ENCODE measurements around the gene TMTC2.

The TMTC2 gene

DNA sequence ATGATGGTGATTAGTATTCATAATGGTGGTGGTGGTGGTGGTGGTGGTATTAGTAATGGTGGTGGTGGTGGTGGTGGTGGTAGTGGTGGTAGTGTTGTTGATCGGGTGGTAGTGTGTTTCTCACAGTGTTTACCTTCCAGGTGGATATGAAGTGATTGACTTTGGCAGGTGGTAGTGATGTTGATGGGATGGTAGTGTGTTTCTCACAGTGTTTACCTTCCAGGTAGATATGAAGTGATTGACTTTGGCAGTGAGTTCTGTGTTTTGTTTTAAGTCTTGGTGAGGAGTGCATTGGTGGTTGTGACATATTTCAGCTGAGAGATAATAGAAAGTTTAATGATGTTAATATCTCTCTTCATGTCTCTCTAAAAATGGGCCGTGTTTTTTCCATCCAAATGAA lies 189.4 kb downstream of the TMTC2 start:
- Histone ChIP-seq H3K4me3 (ENCODE audit: low read depth, low read length) (no peak overlapping the region), H3K9me3 (ENCODE audit: control insufficient read depth, insufficient read depth, low read depth, low read length) (no peaks in the 10 kb centered on the region), H3K36me3 (ENCODE audit: control insufficient read depth in 2 of 2, insufficient read depth in 1 of 2, low read length in 2 of 2) (no peaks in the 10 kb centered on the region), H3K4me1 (ENCODE audit: control insufficient read depth, insufficient read depth, low read length) (peaks cover 36% of the 10 kb centered on the region), H3K27ac (ENCODE audit: extremely low read depth, low read depth, low read length) (no peak overlapping the region)
- no peak for TF ChIP-seq ZNF654 (tag by site-specific recombination; IDR thresholded peaks at IDR 0.05; ENCODE audit: low read depth)
- TF ChIP-seq, protein P1, sequence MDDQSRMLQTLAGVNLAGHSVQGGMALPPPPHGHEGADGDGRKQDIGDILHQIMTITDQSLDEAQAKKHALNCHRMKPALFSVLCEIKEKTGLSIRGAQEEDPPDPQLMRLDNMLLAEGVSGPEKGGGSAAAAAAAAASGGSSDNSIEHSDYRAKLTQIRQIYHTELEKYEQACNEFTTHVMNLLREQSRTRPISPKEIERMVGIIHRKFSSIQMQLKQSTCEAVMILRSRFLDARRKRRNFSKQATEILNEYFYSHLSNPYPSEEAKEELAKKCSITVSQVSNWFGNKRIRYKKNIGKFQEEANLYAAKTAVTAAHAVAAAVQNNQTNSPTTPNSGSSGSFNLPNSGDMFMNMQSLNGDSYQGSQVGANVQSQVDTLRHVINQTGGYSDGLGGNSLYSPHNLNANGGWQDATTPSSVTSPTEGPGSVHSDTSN (CRISPR knock-in tag; IDR thresholded peaks at IDR 0.05): no peak
- TF ChIP-seq ZNF707 (tag by site-specific recombination; IDR thresholded peaks at IDR 0.05): no peak
- TF ChIP-seq ZNF19 (tag by site-specific recombination; IDR thresholded peaks at IDR 0.05; ENCODE audit: low read depth): no peak
- ChIA-PET POLR2A (interaction anchor here (1.1 kb wide), 1 partner anchor 10 kb away, joined by 4 read pairs; no protein-coding TSS in a partner anchor), CTCF (interaction anchor here (0.6 kb wide), 1 partner anchor 253 kb away, joined by 3 read pairs; no protein-coding TSS in a partner anchor)

GRCh38 chr12:82877963-82878362 lies 191.3 kb downstream of the TMTC2 start:
- no peaks in the 10 kb centered on the region for H3K9me3 ChIP-seq (ENCODE audit: control insufficient read depth, insufficient read depth, low read depth, low read length)
- no peak overlapping the region for H3K4me3 ChIP-seq (ENCODE audit: low read depth, low read length)
- no peak overlapping the region for H3K27ac ChIP-seq (ENCODE audit: extremely low read depth, low read depth, low read length)
- H3K4me1 ChIP-seq (ENCODE audit: control insufficient read depth, insufficient read depth, low read length): peaks cover 31% of the 10 kb centered on the region
- ChIA-PET POLR2A (no interaction called here), CTCF (interaction anchor here (1.1 to 1.5 kb wide), 2 partner anchors 192 to 520 kb away, joined by 3 to 5 read pairs; partner anchors contain the start of genes CCDC59 and METTL25)
- no peaks in the 10 kb centered on the region for H3K36me3 ChIP-seq (ENCODE audit: control insufficient read depth in 2 of 2, insufficient read depth in 1 of 2, low read length in 2 of 2)
- TF ChIP-seq ZNF701 (tag by site-specific recombination; IDR thresholded peaks at IDR 0.05): no peak
- TF ChIP-seq, protein P2, sequence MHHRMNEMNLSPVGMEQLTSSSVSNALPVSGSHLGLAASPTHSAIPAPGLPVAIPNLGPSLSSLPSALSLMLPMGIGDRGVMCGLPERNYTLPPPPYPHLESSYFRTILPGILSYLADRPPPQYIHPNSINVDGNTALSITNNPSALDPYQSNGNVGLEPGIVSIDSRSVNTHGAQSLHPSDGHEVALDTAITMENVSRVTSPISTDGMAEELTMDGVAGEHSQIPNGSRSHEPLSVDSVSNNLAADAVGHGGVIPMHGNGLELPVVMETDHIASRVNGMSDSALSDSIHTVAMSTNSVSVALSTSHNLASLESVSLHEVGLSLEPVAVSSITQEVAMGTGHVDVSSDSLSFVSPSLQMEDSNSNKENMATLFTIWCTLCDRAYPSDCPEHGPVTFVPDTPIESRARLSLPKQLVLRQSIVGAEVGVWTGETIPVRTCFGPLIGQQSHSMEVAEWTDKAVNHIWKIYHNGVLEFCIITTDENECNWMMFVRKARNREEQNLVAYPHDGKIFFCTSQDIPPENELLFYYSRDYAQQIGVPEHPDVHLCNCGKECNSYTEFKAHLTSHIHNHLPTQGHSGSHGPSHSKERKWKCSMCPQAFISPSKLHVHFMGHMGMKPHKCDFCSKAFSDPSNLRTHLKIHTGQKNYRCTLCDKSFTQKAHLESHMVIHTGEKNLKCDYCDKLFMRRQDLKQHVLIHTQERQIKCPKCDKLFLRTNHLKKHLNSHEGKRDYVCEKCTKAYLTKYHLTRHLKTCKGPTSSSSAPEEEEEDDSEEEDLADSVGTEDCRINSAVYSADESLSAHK (tag by site-specific recombination; IDR thresholded peaks at IDR 0.05): 0 out of 2 replicates have a peak, but pooled peaks have one; percentile 27

DNA sequence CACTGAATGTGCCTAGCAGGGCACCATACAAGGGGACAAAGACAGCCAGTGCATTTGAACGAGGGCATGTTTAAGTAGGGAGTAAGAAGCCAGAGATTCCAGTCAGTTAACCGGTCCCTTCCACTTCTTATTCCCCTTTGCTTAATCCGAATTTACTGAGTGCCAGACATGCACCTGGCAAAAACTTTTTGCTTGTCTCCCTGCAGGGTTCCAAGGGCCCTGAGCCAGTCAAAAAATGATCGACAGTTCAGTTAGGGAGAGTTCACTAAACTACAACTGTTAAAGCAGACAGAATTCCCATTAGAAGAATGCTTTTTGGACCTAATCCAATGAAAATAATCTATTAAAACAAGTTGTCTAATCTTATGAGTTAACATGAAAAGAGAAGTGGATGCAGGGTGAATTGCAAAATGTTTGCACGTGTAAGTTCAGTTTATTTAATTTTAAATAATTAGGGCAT lies 193.8 kb downstream of the TMTC2 start:
- CTCF ChIA-PET: no interaction called here
- no peak overlapping the region for H3K4me3 ChIP-seq (ENCODE audit: low read depth, low read length)
- POLR2A ChIA-PET: interaction anchor here (0.6 kb wide), 1 partner anchor 15 kb away, joined by 3 read pairs; no protein-coding TSS in a partner anchor
- TF ChIP-seq ZNF596 (tag by site-specific recombination; IDR thresholded peaks at IDR 0.05): no peak
- no peak for TF ChIP-seq HOXC10 (CRISPR knock-in tag; IDR thresholded peaks at IDR 0.05)
- TF ChIP-seq ZBTB8A (tag by site-specific recombination; IDR thresholded peaks at IDR 0.05): 0 out of 2 replicates have a peak, but pooled peaks have one; percentile 25
- TF ChIP-seq ZFP37 (tag by site-specific recombination; IDR thresholded peaks at IDR 0.05): no peak
- TF ChIP-seq ZNF248 (tag by site-specific recombination; IDR thresholded peaks at IDR 0.05): no peak
- no peak for TF ChIP-seq ZNF214 (tag by site-specific recombination; IDR thresholded peaks at IDR 0.05; ENCODE audit: borderline replicate concordance)
- TF ChIP-seq WT1 (tag by site-specific recombination; IDR thresholded peaks at IDR 0.05): peak; percentile 65
- TF ChIP-seq ZNF549 (tag by site-specific recombination; IDR thresholded peaks at IDR 0.05): 0 out of 2 replicates have a peak, but pooled peaks have one; percentile 29
- no peak for TF ChIP-seq HOXD13 (CRISPR knock-in tag; IDR thresholded peaks at IDR 0.05; ENCODE audit: borderline replicate concordance)
- TF ChIP-seq GLI2 (tag by site-specific recombination; IDR thresholded peaks at IDR 0.05; ENCODE audit: borderline replicate concordance, low read depth): no peak
- no peak for TF ChIP-seq HIC1 (tag by site-specific recombination; IDR thresholded peaks at IDR 0.05)
- peak; percentile 83 for TF ChIP-seq PRDM6 (tag by site-specific recombination; IDR thresholded peaks at IDR 0.05)
- TF ChIP-seq, protein P3, sequence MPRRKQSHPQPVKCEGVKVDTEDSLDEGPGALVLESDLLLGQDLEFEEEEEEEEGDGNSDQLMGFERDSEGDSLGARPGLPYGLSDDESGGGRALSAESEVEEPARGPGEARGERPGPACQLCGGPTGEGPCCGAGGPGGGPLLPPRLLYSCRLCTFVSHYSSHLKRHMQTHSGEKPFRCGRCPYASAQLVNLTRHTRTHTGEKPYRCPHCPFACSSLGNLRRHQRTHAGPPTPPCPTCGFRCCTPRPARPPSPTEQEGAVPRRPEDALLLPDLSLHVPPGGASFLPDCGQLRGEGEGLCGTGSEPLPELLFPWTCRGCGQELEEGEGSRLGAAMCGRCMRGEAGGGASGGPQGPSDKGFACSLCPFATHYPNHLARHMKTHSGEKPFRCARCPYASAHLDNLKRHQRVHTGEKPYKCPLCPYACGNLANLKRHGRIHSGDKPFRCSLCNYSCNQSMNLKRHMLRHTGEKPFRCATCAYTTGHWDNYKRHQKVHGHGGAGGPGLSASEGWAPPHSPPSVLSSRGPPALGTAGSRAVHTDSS (tag by site-specific recombination; IDR thresholded peaks at IDR 0.05): no peak
- TF ChIP-seq ZNF426 (tag by site-specific recombination; IDR thresholded peaks at IDR 0.05): no peak

More for the DNA sequence above, 193.8 kb downstream of the TMTC2 start:
- no peaks in the 10 kb centered on the region; a peak in 1 of 3 replicates for H3K36me3 ChIP-seq (ENCODE audit: control insufficient read depth in 2 of 2, insufficient read depth in 1 of 2, low read length in 2 of 2)
- H3K9me3 ChIP-seq (ENCODE audit: control insufficient read depth, insufficient read depth, low read depth, low read length): no peaks in the 10 kb centered on the region
- H3K4me1 ChIP-seq (ENCODE audit: control insufficient read depth, insufficient read depth, low read length): peaks cover 20% of the 10 kb centered on the region
- peak overlapping the region; percentile 48; the same call in 1 of the 2 replicates for H3K27ac ChIP-seq (ENCODE audit: extremely low read depth, low read depth, low read length)
